A673 (cell line): ENCODE measurements around the gene FAM184B. TPM values are rescaled to one million over a fixed set of nuclear protein-coding genes. Genes with fewer than 3 reads are reported as not detected.

Source experiments
- BruUV-seq: library from RNA; stranded (reverse); fragments of 400-500 nt; replicated peaks from 2 replicates; lab custom pipeline; 2021; lab: Mats Ljungman, UMichigan
- CTCF ChIA-PET: fragments of 300-600 bp; sonication (Branson Sonifier 250); formaldehyde crosslinking; loops from one replicate; lab custom pipeline; 2022; ENCODE audit warnings: antibody characterized with exemption; lab: Charles Lee
- POLR2A ChIA-PET: fragments of 300-600 bp; sonication (Branson Sonifier 250); formaldehyde crosslinking; loops from one replicate; lab custom pipeline; 2022; ENCODE audit warnings: antibody characterized with exemption; ENCODE audit not compliant: low non-redundant PET; lab: Charles Lee
- DNase-seq: peaks from one replicate; pipeline ENCODE4 v3.0.0-alpha.2; 2015; ENCODE audit warnings: low spot score
- H3K27ac ChIP-seq: fragments of 200-600 bp; sonication (generic); 2 replicates; pipeline ENCODE4 v1.5.1; 2016; ENCODE audit warnings: mixed run types, low read depth, mild to moderate bottlenecking, mixed read lengths, antibody characterized with exemption, low read length; ENCODE audit not compliant: poor library complexity, severe bottlenecking
- H3K27me3 ChIP-seq: fragments of 200-600 bp; sonication (generic); replicated peaks from 2 replicates; pipeline ENCODE4 v1.6.1; 2017; ENCODE audit warnings: mixed run types, low read depth, mild to moderate bottlenecking, mixed read lengths, antibody characterized with exemption, low read length; ENCODE audit not compliant: insufficient read depth, poor library complexity
- H3K36me3 ChIP-seq: fragments of 200-600 bp; sonication (generic); 2 replicates; pipeline ENCODE4 v1.6.1; 2016; ENCODE audit warnings: mixed run types, mild to moderate bottlenecking, mixed read lengths, antibody characterized with exemption, low read length; ENCODE audit not compliant: insufficient read depth, poor library complexity, severe bottlenecking
- H3K4me1 ChIP-seq: fragments of 200-600 bp; sonication (generic); 2 replicates; pipeline ENCODE4 v1.6.1; 2017; ENCODE audit warnings: mixed run types, mild to moderate bottlenecking, mixed read lengths, antibody characterized with exemption, low read length; ENCODE audit not compliant: insufficient read depth, poor library complexity, severe bottlenecking
- H3K4me3 ChIP-seq: fragments of 200-600 bp; sonication (generic); 2 replicates; pipeline ENCODE4 v1.5.1; 2016; ENCODE audit warnings: low read depth, mixed run types, mild to moderate bottlenecking, mixed read lengths, low read length; ENCODE audit not compliant: poor library complexity, severe bottlenecking
- H3K9me3 ChIP-seq: fragments of 200-600 bp; sonication (generic); 2 replicates; pipeline ENCODE4 v1.6.1; 2016; ENCODE audit warnings: mixed run types, low read depth, mild to moderate bottlenecking, mixed read lengths, antibody characterized with exemption, low read length; ENCODE audit not compliant: poor library complexity, severe bottlenecking
- EZH2 ChIP-seq: fragments of 200-600 bp; sonication (generic); IDR thresholded peaks from 2 replicates; pipeline ENCODE4 v1.6.1; 2017; ENCODE audit warnings: borderline replicate concordance, low read depth, mild to moderate bottlenecking, mixed read lengths, antibody characterized with exemption, low read length; ENCODE audit not compliant: poor library complexity, severe bottlenecking
- intact Hi-C: fragments of 100-400 bp; cut with micrococcal nuclease; formaldehyde crosslinking; loops from one replicate; pipeline ENCODE4 v1.10.0; 2022; ENCODE audit not compliant: unreplicated experiment
- total RNA-seq: library from RNA; stranded (reverse); gene quantifications from 2 replicates; pipeline ENCODE4 v1.2.3, GENCODE V29; 2021
- TF ChIP-seq, protein P1 (sequence below): fragments of 300-800, 200-600 bp; sonication (generic); conservative IDR thresholded peaks from 2 replicates; pipeline ENCODE4 v1.5.1; 2017; ENCODE audit warnings: low read depth, mild to moderate bottlenecking, antibody characterized with exemption, low read length, moderate library complexity, mixed read lengths

FAM184B gene
- total RNA-seq, 1 experiment from 2014 or later, result 0.26 TPM

DNA sequence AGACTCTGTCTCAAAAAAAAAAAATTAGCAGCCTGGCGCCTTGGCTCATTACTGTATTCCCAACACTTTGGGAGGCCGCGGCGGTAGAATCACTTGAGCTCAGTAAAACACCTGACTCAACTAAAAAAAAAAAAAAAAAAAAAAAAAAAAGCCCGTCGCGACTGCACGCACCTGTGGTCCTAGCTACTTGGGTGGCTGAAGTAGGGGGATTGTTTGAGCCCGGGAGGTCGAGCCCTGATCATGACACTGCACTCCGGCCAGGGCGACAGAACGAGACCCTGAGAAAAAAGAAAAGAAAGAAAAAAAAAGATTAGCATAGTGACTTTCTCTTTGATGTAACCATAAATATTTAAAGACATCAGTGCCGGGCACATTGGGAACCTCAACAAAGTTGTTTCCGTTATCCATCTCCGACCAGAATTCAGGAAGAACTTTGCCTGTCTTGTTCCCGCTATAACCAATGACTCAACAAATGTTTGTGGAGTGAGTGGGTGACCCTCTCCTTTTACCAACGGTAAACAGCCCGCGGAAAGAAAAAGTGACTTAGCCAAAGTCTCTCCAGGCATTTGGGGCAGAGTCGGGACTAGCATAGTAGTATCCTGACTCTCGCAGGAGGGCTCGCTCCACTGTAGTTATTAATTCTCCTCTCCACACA, 167.5 kb downstream of the FAM184B start:
- no peaks in the 10 kb centered on the region for H3K27me3 ChIP-seq
- peaks cover 10% of the 10 kb centered on the region for H3K4me1 ChIP-seq
- no peaks in the 10 kb centered on the region for H3K9me3 ChIP-seq
- intact Hi-C loops, result loop anchor here (10.0 kb wide), 1 partner anchor 191 kb away; no protein-coding TSS in a partner anchor
- peaks cover 6% of the 10 kb centered on the region for H3K36me3 ChIP-seq
- BruUV-seq, result TSS peak; percentile 96
- peak overlapping the region; percentile 77 for H3K4me3 ChIP-seq
- DNase-seq, result peak; percentile 6
- peak overlapping the region; percentile 86 for H3K27ac ChIP-seq
- POLR2A ChIA-PET, result interaction anchor here (0.6 to 0.7 kb wide), 3 partner anchors 222 to 1086 kb away, joined by 3 to 11 read pairs (median 4); no protein-coding TSS in a partner anchor
- TF ChIP-seq, protein P1, sequence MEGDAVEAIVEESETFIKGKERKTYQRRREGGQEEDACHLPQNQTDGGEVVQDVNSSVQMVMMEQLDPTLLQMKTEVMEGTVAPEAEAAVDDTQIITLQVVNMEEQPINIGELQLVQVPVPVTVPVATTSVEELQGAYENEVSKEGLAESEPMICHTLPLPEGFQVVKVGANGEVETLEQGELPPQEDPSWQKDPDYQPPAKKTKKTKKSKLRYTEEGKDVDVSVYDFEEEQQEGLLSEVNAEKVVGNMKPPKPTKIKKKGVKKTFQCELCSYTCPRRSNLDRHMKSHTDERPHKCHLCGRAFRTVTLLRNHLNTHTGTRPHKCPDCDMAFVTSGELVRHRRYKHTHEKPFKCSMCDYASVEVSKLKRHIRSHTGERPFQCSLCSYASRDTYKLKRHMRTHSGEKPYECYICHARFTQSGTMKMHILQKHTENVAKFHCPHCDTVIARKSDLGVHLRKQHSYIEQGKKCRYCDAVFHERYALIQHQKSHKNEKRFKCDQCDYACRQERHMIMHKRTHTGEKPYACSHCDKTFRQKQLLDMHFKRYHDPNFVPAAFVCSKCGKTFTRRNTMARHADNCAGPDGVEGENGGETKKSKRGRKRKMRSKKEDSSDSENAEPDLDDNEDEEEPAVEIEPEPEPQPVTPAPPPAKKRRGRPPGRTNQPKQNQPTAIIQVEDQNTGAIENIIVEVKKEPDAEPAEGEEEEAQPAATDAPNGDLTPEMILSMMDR, result no peak
- TF ChIP-seq EZH2, result no peak
- CTCF ChIA-PET, result no interaction called here

DNA sequence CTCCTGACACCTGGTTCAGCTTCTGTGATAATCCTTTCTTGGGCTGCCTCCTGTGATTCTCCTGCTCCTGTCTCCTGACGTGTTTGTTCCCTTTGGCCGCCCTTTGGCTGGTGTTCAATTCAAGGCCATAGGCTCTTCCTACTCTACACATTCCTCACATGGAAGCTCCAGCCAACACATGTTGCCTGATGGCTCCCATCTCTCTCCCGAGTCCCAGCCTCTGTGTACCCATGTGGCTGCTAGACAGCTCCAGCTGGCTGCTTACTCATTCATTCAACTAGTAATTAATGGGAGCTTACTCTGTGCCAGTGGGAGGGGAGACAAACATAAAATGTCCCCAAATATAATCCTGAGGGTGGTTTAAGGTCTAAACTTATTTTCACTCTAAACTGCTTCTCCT, 176.2 kb downstream of the FAM184B start:
- Histone ChIP-seq H3K27ac (no peak overlapping the region), H3K4me1 (no peaks in the 10 kb centered on the region), H3K27me3 (no peaks in the 10 kb centered on the region), H3K4me3 (no peak overlapping the region), H3K9me3 (no peaks in the 10 kb centered on the region), H3K36me3 (peaks cover 10% of the 10 kb centered on the region)
- no peak for TF ChIP-seq EZH2
- TF ChIP-seq, protein P1, result no peak
- POLR2A ChIA-PET, result no interaction called here
- no TSS peak for BruUV-seq
- intact Hi-C loops, result no loop called here
- CTCF ChIA-PET, result interaction anchor here (0.6 kb wide), 1 partner anchor 223 kb away, joined by 5 read pairs; no protein-coding TSS in a partner anchor
- DNase-seq, result no peak

DNA sequence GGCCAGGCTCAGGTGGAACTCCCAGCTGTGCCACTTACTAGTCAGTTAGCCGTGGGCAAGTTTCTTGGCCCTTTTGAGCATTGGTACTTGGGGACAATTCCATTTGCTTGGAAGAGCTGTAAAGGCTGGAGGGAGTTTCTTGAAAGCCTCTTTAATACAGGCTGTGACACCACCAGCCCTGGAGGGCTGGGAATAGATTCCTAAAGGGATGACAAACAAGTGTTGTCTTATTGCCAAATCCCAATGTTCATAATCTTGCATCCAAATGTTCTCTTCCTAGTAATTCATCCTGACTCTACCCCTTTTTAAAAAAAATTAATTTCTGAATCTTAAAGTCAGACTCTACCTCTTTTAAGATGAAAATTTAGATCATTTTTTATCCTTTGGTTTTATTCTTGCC, 181.6 kb downstream of the FAM184B start:
- Histone ChIP-seq H3K4me1 (no peaks in the 10 kb centered on the region), H3K4me3 (no peak overlapping the region), H3K9me3 (no peaks in the 10 kb centered on the region), H3K27ac (no peak overlapping the region), H3K36me3 (peaks cover 7% of the 10 kb centered on the region), H3K27me3 (no peaks in the 10 kb centered on the region)
- TF ChIP-seq, protein P1, result no peak
- no peak for TF ChIP-seq EZH2
- DNase-seq, result no peak
- intact Hi-C loops, result no loop called here
- CTCF ChIA-PET, result no interaction called here
- BruUV-seq, result no TSS peak
- POLR2A ChIA-PET, result no interaction called here
